Measurements from ENCODE around the gene NUDC.
"Not testable (repeated sequence)": the region's sequence is repeated elsewhere in the genome, so short reads cannot be mapped to it uniquely, and the experiment has no call there.

DNA sequence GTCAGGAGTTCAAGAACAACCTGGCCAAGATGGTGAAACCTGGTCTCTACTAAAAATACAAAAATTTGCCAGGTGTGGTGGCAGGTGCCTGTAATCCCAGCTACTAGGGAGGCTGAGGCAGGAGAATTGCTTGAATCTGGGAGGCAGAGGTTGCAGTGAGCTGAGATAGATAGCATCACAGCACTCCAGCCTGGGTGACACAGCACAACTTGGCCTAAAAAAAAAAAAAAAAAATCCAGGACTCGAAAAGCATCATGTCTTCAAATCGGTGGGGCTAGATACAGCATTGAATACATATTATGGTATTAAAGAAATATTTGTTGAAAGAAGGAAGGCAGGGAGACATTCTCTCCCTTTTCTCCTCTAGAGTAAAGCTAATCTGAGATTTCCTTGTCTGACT is 48.4 kb upstream of the NUDC start:
- TF ChIP-seq, protein P1, sequence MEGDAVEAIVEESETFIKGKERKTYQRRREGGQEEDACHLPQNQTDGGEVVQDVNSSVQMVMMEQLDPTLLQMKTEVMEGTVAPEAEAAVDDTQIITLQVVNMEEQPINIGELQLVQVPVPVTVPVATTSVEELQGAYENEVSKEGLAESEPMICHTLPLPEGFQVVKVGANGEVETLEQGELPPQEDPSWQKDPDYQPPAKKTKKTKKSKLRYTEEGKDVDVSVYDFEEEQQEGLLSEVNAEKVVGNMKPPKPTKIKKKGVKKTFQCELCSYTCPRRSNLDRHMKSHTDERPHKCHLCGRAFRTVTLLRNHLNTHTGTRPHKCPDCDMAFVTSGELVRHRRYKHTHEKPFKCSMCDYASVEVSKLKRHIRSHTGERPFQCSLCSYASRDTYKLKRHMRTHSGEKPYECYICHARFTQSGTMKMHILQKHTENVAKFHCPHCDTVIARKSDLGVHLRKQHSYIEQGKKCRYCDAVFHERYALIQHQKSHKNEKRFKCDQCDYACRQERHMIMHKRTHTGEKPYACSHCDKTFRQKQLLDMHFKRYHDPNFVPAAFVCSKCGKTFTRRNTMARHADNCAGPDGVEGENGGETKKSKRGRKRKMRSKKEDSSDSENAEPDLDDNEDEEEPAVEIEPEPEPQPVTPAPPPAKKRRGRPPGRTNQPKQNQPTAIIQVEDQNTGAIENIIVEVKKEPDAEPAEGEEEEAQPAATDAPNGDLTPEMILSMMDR (IDR thresholded peaks at IDR 0.05 in 8 of 11, conservative IDR thresholded peaks at IDR 0.05 in 3 of 11): not testable (repeated sequence)
- TF ChIP-seq POLR2A (IDR thresholded peaks at IDR 0.05): not testable (repeated sequence)
